Putamen (tissue), 1 donor: ENCODE measurements around the gene SCNN1A.

ENCODE experiments used
- DNase-seq: peaks from one replicate; pipeline ENCODE4 v3.0.0-alpha.2; 2016; ENCODE audit warnings: low spot score

Gene SCNN1A

GRCh38 chr12:6334359-6334758 is 41.0 kb downstream of the SCNN1A start:
- no peak for DNase-seq

GRCh38 chr12:6333566-6333965 is 41.8 kb downstream of the SCNN1A start:
- no peak for DNase-seq

GRCh38 chr12:6333029-6333428 is 42.3 kb downstream of the SCNN1A start:
- no peak for DNase-seq

- DNase-seq, result no peak
Measured at GRCh38 chr12:6332459-6332858, 42.9 kb downstream of the SCNN1A start.

GRCh38 chr12:6330999-6331714 is 44.2 kb downstream of the SCNN1A start:
- no peak for DNase-seq

- no peak for DNase-seq
Measured at GRCh38 chr12:6330192-6330591, 45.2 kb downstream of the SCNN1A start.

GRCh38 chr12:6329703-6330064 is 45.7 kb downstream of the SCNN1A start:
- DNase-seq, result no peak

GRCh38 chr12:6328945-6329702 is 46.2 kb downstream of the SCNN1A start:
- DNase-seq, result no peak

- DNase-seq, result no peak
Measured at GRCh38 chr12:6328045-6328779, 47.2 kb downstream of the SCNN1A start.

GRCh38 chr12:6327229-6328041 is 47.9 kb downstream of the SCNN1A start:
- no peak for DNase-seq

- no peak for DNase-seq
Measured at GRCh38 chr12:6326316-6327228, 48.8 kb downstream of the SCNN1A start.

- DNase-seq, result no peak
Measured at GRCh38 chr12:6324936-6325750, 50.2 kb downstream of the SCNN1A start.

GRCh38 chr12:6323995-6324711 is 51.2 kb downstream of the SCNN1A start:
- DNase-seq, result no peak

- peak; percentile 34 for DNase-seq
Measured at GRCh38 chr12:6323340-6323994, 51.9 kb downstream of the SCNN1A start.

- DNase-seq, result no peak
Measured at GRCh38 chr12:6322969-6323339, 52.4 kb downstream of the SCNN1A start.

GRCh38 chr12:6322352-6322751 is 53.0 kb downstream of the SCNN1A start:
- no peak for DNase-seq

- no peak for DNase-seq
Measured at GRCh38 chr12:6321905-6322304, 53.5 kb downstream of the SCNN1A start.

- no peak for DNase-seq
Measured at GRCh38 chr12:6319446-6319845, 55.9 kb downstream of the SCNN1A start.

GRCh38 chr12:6318440-6318879 is 56.9 kb downstream of the SCNN1A start:
- no peak for DNase-seq
